AG09319 (cell line): ENCODE data around the gene NDUFA1.

Experiments used
- DNase-seq: peaks from one replicate; pipeline ENCODE4 v3.0.0-alpha.2; 2010; ENCODE audit warnings: low read depth; ENCODE audit errors: extremely low read depth
- CTCF ChIP-seq: IDR thresholded peaks from 2 replicates; pipeline ENCODE4 v1.5.1; 2011; ENCODE audit warnings: low read depth, mild to moderate bottlenecking, inconsistent platforms, low read length, moderate library complexity

Gene NDUFA1

DNA sequence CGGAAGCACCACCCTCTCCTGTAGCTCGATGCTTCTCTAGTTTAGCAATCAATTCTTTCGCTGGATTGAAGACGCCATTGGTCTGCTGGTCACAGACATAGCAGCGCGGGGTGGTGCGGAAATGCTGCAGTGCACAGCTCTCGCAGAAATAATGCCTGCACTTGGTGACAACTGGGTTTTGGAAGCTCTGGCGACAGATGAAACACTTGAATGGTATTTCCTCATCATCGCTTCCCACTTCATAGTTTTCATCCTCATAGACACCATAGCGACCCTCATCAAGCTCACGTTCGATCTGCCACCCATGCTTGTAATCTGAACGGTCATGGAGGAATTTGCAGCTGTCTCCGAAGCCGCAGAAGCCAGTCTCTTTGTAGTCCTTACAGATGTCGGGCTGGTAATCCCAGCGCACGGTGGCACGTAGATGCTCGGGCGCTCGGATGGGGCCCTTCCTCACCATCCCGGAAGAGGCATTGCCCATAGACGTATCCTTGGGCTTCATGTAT, 953 bp upstream of the NDUFA1 start:
- no peak for DNase-seq
- TF ChIP-seq CTCF: no peak

GRCh38 chrX:119871245-119871598, 410 bp upstream of the NDUFA1 start:
- no peak for DNase-seq
- no peak for TF ChIP-seq CTCF

GRCh38 chrX:119878740-119879139, 7.1 kb downstream of the NDUFA1 start:
- TF ChIP-seq CTCF: no peak
- DNase-seq: no peak

GRCh38 chrX:119880076-119880475, 8.4 kb downstream of the NDUFA1 start:
- TF ChIP-seq CTCF: no peak
- DNase-seq: no peak

DNA sequence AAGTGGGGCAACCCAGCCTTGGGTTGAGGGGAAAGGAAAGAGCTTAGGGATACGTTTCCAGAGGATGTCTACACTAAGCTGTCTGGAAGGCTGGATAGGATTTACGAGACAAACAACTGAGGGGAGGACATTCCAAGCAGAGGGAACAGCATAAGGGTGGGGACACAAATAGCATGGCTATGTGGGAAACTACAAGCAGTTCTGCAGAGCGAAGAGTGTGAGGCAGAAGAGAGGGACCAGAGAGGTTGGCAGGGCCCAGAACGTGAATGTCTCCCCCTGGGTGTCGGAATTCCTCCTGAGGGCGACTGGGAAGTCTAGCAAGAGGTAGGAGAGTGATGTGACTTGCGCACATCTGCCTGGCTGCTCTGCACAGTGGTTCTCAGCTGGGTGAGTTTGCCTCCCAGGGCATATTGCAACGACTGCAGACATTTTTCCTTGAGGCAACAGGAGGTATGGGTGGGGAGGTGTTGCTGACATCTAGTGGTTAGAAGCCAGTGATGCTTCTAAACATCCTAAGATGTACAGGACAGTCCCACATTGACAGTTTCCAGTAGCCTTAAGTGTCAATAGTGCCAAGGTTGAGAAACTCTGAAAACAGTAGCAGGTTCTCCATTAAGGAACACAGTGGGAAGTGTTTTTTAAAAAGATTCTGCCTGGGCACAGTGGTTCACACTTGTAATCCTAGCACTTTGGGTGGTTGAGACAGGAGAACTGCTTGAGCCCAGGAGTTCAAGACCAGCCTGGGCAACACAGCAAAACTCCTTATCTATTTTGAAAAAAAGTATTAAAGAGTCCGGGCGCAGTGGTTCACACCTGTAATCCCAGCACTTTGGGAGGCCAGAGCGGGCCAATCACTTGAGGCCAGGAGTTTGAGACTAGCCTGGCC, 9.2 kb downstream of the NDUFA1 start:
- peak; percentile 77 for TF ChIP-seq CTCF
- DNase-seq: no peak

GRCh38 chrX:119885554-119886428, 14.2 kb downstream of the NDUFA1 start:
- no peak for TF ChIP-seq CTCF
- no peak for DNase-seq
